D721Med (cell line): ENCODE data around the gene AKAP1.

Experiments
- DNase-seq: peaks from one replicate; pipeline ENCODE4 v3.0.0; 2011; ENCODE audit warnings: low spot score; ENCODE audit not compliant: insufficient read length
- FAIRE-seq: peaks from 2 replicates; lab custom pipeline; 2011; peaks lifted over from hg19 to GRCh38; lab: Jason Lieb, UNC
- CTCF ChIP-seq: IDR thresholded peaks from 2 replicates; pipeline ENCODE4 v1.5.1; 2012; ENCODE audit warnings: mild to moderate bottlenecking, control low read depth; ENCODE audit not compliant: insufficient read depth; ENCODE audit errors: missing control alignments

AKAP1 gene

GRCh38 chr17:57075193-57075592 lies 9.9 kb upstream of the AKAP1 start:
- TF ChIP-seq CTCF = no peak
- FAIRE-seq = no peak
- no peak for DNase-seq

GRCh38 chr17:57075785-57076184 lies 9.3 kb upstream of the AKAP1 start:
- DNase-seq (no peak), FAIRE-seq (no peak)
- TF ChIP-seq CTCF = no peak

GRCh38 chr17:57077000-57077399 lies 8.0 kb upstream of the AKAP1 start:
- FAIRE-seq (no peak), DNase-seq (no peak)
- no peak for TF ChIP-seq CTCF

GRCh38 chr17:57078274-57078673 lies 6.8 kb upstream of the AKAP1 start:
- DNase-seq = no peak
- no peak for FAIRE-seq
- no peak for TF ChIP-seq CTCF

- no peak for TF ChIP-seq CTCF
- FAIRE-seq (no peak), DNase-seq (no peak)
Measured at GRCh38 chr17:57080718-57081117, 4.3 kb upstream of the AKAP1 start.

- no peak for DNase-seq
- no peak for FAIRE-seq
- TF ChIP-seq CTCF = no peak
Measured at GRCh38 chr17:57082441-57082840, 2.6 kb upstream of the AKAP1 start.

- TF ChIP-seq CTCF = no peak
Measured at GRCh38 chr17:57084361-57084801, 665 bp upstream of the AKAP1 start.

More at GRCh38 chr17:57084361-57084801, 665 bp upstream of the AKAP1 start:
- FAIRE-seq = no peak
- DNase-seq = no peak
